K562 (cell line): Measurements from ENCODE around the gene SPATS2L.

Experiments used
- BMI1 ChIP-seq: fragments of 150-350 bp; IDR thresholded peaks from 2 replicates; pipeline ENCODE4 v1.6.1; 2014; ENCODE audit warnings: low read length
- CTCF ChIP-seq, 3 experiments: IDR thresholded peaks in 2 of 3; conservative IDR thresholded peaks in 1 of 3; 2 replicates each; pipeline ENCODE4 v1.5.1; 2011 to 2012; ENCODE audit warnings: low read length in 3 of 3, mild to moderate bottlenecking in 3 of 3, control low read depth in 2 of 3, improper control_type of control experiment in 1 of 3, inconsistent platforms in 1 of 3, low read depth in 1 of 3, mixed read lengths in 1 of 3, moderate library complexity in 1 of 3; ENCODE audit not compliant: insufficient read depth in 2 of 3
- E2F1 ChIP-seq: sonication (generic); formaldehyde crosslinking; IDR thresholded peaks from 2 replicates; pipeline ENCODE4 v1.8.1; 2023; ENCODE audit warnings: mild to moderate bottlenecking, missing genetic modification reagents, moderate library complexity
- FOXA1 ChIP-seq: fragments of 450-650 bp; IDR thresholded peaks from 2 replicates; pipeline ENCODE4 v1.6.1; 2016; ENCODE audit warnings: mild to moderate bottlenecking, borderline replicate concordance
- HDAC1 ChIP-seq, 2 experiments: fragments of 450-650 bp; IDR thresholded peaks; 2 replicates each; pipeline ENCODE4 v1.6.1; 2016 to 2017; ENCODE audit warnings: inconsistent platforms in 1 of 2, mild to moderate bottlenecking in 1 of 2, moderate library complexity in 1 of 2
- HMG20B ChIP-seq: fragments of 250-450 bp; sonication (Bioruptor Pico); IDR thresholded peaks from 2 replicates; pipeline ENCODE4 v1.5.0; 2021; ENCODE audit warnings: mild to moderate bottlenecking
- MAZ ChIP-seq, 2 experiments: fragments of 450-650 bp in 1 of 2; sonication (generic) in 1 of 2; formaldehyde crosslinking; IDR thresholded peaks in 1 of 2; conservative IDR thresholded peaks in 1 of 2; 2 replicates each; pipeline versions ENCODE4 v1.4.0 to v1.5.0; 2020; ENCODE audit warnings: mild to moderate bottlenecking in 1 of 2, missing genetic modification reagents in 1 of 2
- SRF ChIP-seq, 2 experiments: fragments of 250-450, 450-650 bp in 1 of 2; sonication (Bioruptor Pico) in 1 of 2; sonication (generic) in 1 of 2; formaldehyde crosslinking; IDR thresholded peaks; 2 replicates each; pipeline versions ENCODE4 v1.5.0 to v1.5.1; 2020 to 2022; ENCODE audit warnings: mild to moderate bottlenecking in 1 of 2, missing genetic modification reagents in 1 of 2
- USF1 ChIP-seq: sonication (generic); formaldehyde crosslinking; IDR thresholded peaks from 2 replicates; pipeline ENCODE4 v1.9.0; 2022; ENCODE audit warnings: mild to moderate bottlenecking, missing genetic modification reagents
- ZBTB11 ChIP-seq, 3 experiments: fragments of 200-800 bp in 1 of 3; fragments of 250-450 bp in 1 of 3; fragments of 450-650 bp in 1 of 3; sonication (Bioruptor Pico) in 1 of 3; sonication (Bioruptor generic) in 1 of 3; formaldehyde crosslinking in 1 of 3; IDR thresholded peaks; 2 replicates each; pipeline versions ENCODE4 v1.6.1 to v1.8.0; 2016 to 2022; ENCODE audit warnings: mild to moderate bottlenecking in 2 of 3, missing genetic modification characterization in 2 of 3, missing compliant biosample characterization in 1 of 3, moderate library complexity in 1 of 3
- ZBTB34 ChIP-seq: fragments of 250-450 bp; sonication (Bioruptor Pico); IDR thresholded peaks from 2 replicates; pipeline ENCODE4 v1.8.0; 2021; ENCODE audit warnings: mild to moderate bottlenecking, moderate library complexity
- ZNF282 ChIP-seq: sonication (generic); formaldehyde crosslinking; IDR thresholded peaks from 2 replicates; pipeline ENCODE4 v1.8.1; 2023; ENCODE audit warnings: missing genetic modification reagents
- ZNF384 ChIP-seq: IDR thresholded peaks from 2 replicates; pipeline ENCODE4 v1.6.1; 2012; ENCODE audit warnings: low read depth, low read length, improper control_type of control experiment

- TF ChIP-seq ZBTB11 (CRISPR knock-in tag; IDR thresholded peaks at IDR 0.05) (no peak), MAZ (CRISPR knock-in tag; conservative IDR thresholded peaks at IDR 0.05 in 1 of 2, IDR thresholded peaks at IDR 0.05 in 1 of 2) (no peak), CTCF (IDR thresholded peaks at IDR 0.05 in 2 of 3, conservative IDR thresholded peaks at IDR 0.05 in 1 of 3; ENCODE audit: insufficient read depth in 2 of 3, low read depth in 1 of 3, low read length in 3 of 3) (no peak), HMG20B (CRISPR knock-in tag) (no peak), FOXA1 (no peak), ZBTB34 (CRISPR knock-in tag) (no peak), HDAC1 (IDR thresholded peaks at IDR 0.05) (no peak), E2F1 (CRISPR knock-in tag) (no peak), SRF (CRISPR knock-in tag; IDR thresholded peaks at IDR 0.05) (no peak), ZNF282 (CRISPR knock-in tag) (no peak), BMI1 (no peak), USF1 (CRISPR knock-in tag) (no peak), ZNF384 (no peak)
Observed at GRCh38 chr2:200467806-200468681, 161.6 kb downstream of the SPATS2L start.
